ENCODE results near the gene TP73. TPM values are rescaled to one million over a fixed set of nuclear protein-coding genes. Genes with fewer than 3 reads are reported as not detected.

The TP73 gene
- total and polyA plus RNA-seq, 2 donors from 2014 or later = 0.54 TPM; not detected in 1

DNA sequence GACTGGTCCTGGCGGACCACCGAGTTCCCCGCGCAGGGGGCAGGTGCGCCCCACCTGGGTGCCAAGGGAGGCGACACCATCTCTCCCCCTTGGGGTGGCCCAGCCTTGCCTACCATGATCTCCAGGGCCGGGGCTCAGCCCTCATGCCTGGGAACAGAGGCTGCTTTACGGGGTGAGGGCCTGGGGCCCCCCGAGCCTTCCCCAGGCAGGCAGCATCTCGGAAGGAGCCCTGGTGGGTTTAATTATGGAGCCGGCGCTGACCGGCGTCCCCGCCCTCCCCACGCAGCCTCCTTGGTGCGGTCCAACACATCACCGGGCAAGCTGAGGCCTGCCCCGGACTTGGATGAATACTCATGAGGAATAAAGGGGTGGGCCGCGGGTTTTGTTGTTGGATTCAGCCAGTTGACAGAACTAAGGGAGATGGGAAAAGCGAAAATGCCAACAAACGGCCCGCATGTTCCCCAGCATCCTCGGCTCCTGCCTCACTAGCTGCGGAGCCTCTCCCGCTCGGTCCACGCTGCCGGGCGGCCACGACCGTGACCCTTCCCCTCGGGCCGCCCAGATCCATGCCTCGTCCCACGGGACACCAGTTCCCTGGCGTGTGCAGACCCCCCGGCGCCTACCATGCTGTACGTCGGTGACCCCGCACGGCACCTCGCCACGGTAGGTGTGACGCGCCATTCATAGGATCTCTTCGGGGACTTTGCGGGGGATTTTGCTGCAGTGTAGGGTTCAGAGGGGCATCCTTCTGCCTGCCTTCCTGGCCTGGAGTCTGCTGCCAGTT lies 38.2 kb downstream of the TP73 start:
- no peak overlapping the region for H3K9ac ChIP-seq (ENCODE audit: low read length in 3 of 3)
- no peak overlapping the region for H3K27ac ChIP-seq (ENCODE audit: low read depth in 2 of 2, low read length in 2 of 2)
- no peak for FAIRE-seq
- TF ChIP-seq, protein P1, sequence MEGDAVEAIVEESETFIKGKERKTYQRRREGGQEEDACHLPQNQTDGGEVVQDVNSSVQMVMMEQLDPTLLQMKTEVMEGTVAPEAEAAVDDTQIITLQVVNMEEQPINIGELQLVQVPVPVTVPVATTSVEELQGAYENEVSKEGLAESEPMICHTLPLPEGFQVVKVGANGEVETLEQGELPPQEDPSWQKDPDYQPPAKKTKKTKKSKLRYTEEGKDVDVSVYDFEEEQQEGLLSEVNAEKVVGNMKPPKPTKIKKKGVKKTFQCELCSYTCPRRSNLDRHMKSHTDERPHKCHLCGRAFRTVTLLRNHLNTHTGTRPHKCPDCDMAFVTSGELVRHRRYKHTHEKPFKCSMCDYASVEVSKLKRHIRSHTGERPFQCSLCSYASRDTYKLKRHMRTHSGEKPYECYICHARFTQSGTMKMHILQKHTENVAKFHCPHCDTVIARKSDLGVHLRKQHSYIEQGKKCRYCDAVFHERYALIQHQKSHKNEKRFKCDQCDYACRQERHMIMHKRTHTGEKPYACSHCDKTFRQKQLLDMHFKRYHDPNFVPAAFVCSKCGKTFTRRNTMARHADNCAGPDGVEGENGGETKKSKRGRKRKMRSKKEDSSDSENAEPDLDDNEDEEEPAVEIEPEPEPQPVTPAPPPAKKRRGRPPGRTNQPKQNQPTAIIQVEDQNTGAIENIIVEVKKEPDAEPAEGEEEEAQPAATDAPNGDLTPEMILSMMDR (IDR thresholded peaks at IDR 0.05; ENCODE audit: borderline replicate concordance, extremely low read depth, insufficient read depth) = no peak
- no peak for DNase-seq
- H3K9me3 ChIP-seq (ENCODE audit: control insufficient read depth in 2 of 3, insufficient read depth in 1 of 3, low read length in 3 of 3) = no peaks in the 10 kb centered on the region
- no peak overlapping the region for H3K4me3 ChIP-seq (ENCODE audit: low read length in 3 of 3)
- intact Hi-C loops (cut with DNase I) = no loop called here
- H3K27me3 ChIP-seq (ENCODE audit: control insufficient read depth, insufficient read depth, low read length) = no peaks in the 10 kb centered on the region
- no peaks in the 10 kb centered on the region for H3K4me1 ChIP-seq (ENCODE audit: control insufficient read depth in 2 of 3, insufficient read depth in 2 of 3, low read depth in 1 of 3, low read length in 3 of 3)
- H3K36me3 ChIP-seq (ENCODE audit: control insufficient read depth in 2 of 3, insufficient read depth in 3 of 3, low read length in 3 of 3) = no peaks in the 10 kb centered on the region

DNA sequence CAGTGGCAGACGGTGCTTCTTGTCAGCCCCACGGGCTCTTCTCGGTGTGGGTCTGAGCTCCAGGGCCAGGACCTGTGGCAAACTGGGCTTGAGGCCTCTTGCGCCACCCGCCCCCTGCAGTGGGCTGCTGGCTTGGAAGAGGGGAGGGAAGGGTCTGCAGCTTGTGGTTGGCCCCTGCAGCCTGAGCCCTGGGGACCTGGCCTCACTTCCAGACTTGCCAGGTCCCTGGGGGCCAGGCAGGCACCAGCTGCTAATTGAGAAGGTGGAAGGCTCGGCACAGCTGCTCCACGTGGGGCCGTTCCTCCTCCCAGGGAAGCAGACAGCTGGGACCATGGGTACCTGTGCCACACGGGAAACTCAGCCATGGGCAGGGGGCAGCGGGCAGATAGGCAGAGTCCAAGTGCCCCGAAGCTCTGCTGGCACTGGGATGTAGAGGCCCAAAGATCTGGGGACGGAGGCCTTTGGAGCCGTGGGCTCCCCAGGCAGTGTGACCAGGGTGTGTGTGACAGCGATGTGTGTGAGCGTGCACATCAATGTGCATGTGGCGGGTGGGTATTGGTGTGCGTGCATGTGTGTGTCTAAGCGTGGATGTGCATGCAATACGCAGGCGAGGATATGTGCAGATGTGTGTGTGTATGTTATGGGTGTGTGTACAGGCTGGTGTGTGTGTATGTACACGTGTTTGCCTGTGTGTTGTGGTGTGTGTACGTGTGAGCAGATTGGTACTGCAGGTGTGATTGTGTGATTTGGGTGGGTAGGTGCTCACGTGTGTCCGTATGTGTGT lies 39.3 kb downstream of the TP73 start:
- peaks cover 0 to 2% (median 0%) of the 10 kb centered on the region in 3 donors for H3K4me1 ChIP-seq (ENCODE audit: control insufficient read depth in 2 of 3, insufficient read depth in 2 of 3, low read depth in 1 of 3, low read length in 3 of 3)
- DNase-seq = no peak
- H3K27me3 ChIP-seq (ENCODE audit: control insufficient read depth, insufficient read depth, low read length) = no peaks in the 10 kb centered on the region
- H3K9ac ChIP-seq (ENCODE audit: low read length in 3 of 3) = no peak overlapping the region
- no peak for FAIRE-seq
- no peak overlapping the region for H3K27ac ChIP-seq (ENCODE audit: low read depth in 2 of 2, low read length in 2 of 2)
- TF ChIP-seq, protein P1 (IDR thresholded peaks at IDR 0.05; ENCODE audit: borderline replicate concordance, extremely low read depth, insufficient read depth) = no peak
- intact Hi-C loops (cut with DNase I) = no loop called here
- H3K36me3 ChIP-seq (ENCODE audit: control insufficient read depth in 2 of 3, insufficient read depth in 3 of 3, low read length in 3 of 3) = no peaks in the 10 kb centered on the region
- H3K4me3 ChIP-seq (ENCODE audit: low read length in 3 of 3) = no peak overlapping the region
- H3K9me3 ChIP-seq (ENCODE audit: control insufficient read depth in 2 of 3, insufficient read depth in 1 of 3, low read length in 3 of 3) = no peaks in the 10 kb centered on the region

DNA sequence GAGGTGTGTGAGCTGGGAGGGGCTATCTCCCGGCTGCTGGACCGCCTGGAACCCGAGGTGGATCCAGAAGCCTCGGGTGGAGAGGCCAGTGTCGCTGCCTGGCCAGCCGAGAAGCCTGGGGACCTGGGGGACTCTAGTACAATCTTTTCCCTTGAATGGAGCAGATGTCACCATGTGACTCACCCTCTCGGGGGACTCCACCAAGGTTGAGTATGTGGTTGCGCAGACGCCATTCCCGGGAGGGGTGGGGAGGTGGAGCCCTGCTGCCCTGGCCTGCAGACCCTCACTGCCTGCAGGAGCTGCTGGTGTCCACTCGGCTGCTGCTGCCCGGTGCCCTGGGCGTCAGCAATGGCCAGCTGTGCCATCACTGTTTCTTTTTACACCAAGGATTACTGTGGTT lies 40.3 kb downstream of the TP73 start:
- Histone ChIP-seq H3K4me1 (ENCODE audit: control insufficient read depth in 2 of 3, insufficient read depth in 2 of 3, low read depth in 1 of 3, low read length in 3 of 3) (peaks cover 0 to 2% (median 0%) of the 10 kb centered on the region in 3 donors), H3K9ac (ENCODE audit: low read length in 3 of 3) (no peak overlapping the region), H3K27ac (ENCODE audit: low read depth in 2 of 2, low read length in 2 of 2) (no peak overlapping the region), H3K4me3 (ENCODE audit: low read length in 3 of 3) (no peak overlapping the region), H3K36me3 (ENCODE audit: control insufficient read depth in 2 of 3, insufficient read depth in 3 of 3, low read length in 3 of 3) (no peaks in the 10 kb centered on the region), H3K9me3 (ENCODE audit: control insufficient read depth in 2 of 3, insufficient read depth in 1 of 3, low read length in 3 of 3) (no peaks in the 10 kb centered on the region), H3K27me3 (ENCODE audit: control insufficient read depth, insufficient read depth, low read length) (no peaks in the 10 kb centered on the region)
- intact Hi-C loops (cut with DNase I) = no loop called here
- TF ChIP-seq, protein P1 (IDR thresholded peaks at IDR 0.05; ENCODE audit: borderline replicate concordance, extremely low read depth, insufficient read depth) = no peak
- no peak for FAIRE-seq
- no peak for DNase-seq

Data from kidney (tissue), 14 donors.